DOHH2 (cell line): ENCODE measurements around the gene IQGAP3.

Experiments
- EZH2phosphoT487 ChIP-seq: fragments of 200-600 bp; sonication (generic); IDR thresholded peaks from 2 replicates; pipeline ENCODE4 v1.6.1; 2017; ENCODE audit warnings: borderline replicate concordance, mild to moderate bottlenecking, antibody characterized with exemption, low read length, moderate library complexity, mixed read lengths
- TF ChIP-seq, protein P1 (sequence below): fragments of 200-600 bp; sonication (generic); IDR thresholded peaks from one replicate; pipeline ENCODE4 v1.5.1; 2014; ENCODE audit warnings: antibody characterized with exemption, mild to moderate bottlenecking, low read depth, low read length; ENCODE audit not compliant: poor library complexity, severe bottlenecking

DNA sequence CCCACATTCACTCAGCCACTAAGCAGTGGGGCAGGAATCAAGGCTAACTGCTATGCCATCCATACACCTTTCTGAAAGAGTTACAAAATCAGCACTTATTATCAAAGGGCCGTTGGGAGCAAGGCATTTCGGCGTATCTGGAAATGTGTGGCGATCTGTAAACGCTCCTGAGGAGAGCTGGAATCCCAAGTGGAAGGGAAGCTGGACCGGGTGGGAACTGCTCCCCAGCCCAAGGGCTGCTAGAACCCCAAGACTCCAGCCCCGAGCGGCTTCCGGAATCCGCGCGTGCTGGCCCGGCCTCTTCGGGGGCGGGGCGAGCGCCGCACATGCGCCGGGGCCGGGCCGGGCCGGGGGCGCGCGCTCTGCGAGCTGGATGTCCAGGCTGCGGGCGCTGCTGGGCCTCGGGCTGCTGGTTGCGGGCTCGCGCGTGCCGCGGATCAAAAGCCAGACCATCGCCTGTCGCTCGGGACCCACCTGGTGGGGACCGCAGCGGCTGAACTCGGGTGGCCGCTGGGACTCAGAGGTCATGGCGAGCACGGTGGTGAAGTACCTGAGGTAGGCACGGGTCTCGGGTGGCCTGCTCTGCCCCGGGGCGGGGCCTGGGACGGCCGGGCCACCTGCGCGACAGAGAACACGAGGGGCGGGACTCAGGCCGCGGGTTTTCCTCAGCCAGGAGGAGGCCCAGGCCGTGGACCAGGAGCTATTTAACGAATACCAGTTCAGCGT, 19.2 kb upstream of the IQGAP3 start, which contains the start of gene NAXE:
- TF ChIP-seq, protein P1, sequence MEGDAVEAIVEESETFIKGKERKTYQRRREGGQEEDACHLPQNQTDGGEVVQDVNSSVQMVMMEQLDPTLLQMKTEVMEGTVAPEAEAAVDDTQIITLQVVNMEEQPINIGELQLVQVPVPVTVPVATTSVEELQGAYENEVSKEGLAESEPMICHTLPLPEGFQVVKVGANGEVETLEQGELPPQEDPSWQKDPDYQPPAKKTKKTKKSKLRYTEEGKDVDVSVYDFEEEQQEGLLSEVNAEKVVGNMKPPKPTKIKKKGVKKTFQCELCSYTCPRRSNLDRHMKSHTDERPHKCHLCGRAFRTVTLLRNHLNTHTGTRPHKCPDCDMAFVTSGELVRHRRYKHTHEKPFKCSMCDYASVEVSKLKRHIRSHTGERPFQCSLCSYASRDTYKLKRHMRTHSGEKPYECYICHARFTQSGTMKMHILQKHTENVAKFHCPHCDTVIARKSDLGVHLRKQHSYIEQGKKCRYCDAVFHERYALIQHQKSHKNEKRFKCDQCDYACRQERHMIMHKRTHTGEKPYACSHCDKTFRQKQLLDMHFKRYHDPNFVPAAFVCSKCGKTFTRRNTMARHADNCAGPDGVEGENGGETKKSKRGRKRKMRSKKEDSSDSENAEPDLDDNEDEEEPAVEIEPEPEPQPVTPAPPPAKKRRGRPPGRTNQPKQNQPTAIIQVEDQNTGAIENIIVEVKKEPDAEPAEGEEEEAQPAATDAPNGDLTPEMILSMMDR = no peak
- no peak for TF ChIP-seq EZH2phosphoT487
